HG02642 (cell line): ENCODE results near the gene EGFL7.

Experiments
- ATAC-seq: cut with Tn5 transposase; IDR thresholded peaks from one replicate; pipeline ENCODE4 v1.9.1; 2021; ENCODE audit warnings: mild to moderate bottlenecking; ENCODE audit not compliant: unreplicated experiment, poor library complexity

The EGFL7 gene

DNA sequence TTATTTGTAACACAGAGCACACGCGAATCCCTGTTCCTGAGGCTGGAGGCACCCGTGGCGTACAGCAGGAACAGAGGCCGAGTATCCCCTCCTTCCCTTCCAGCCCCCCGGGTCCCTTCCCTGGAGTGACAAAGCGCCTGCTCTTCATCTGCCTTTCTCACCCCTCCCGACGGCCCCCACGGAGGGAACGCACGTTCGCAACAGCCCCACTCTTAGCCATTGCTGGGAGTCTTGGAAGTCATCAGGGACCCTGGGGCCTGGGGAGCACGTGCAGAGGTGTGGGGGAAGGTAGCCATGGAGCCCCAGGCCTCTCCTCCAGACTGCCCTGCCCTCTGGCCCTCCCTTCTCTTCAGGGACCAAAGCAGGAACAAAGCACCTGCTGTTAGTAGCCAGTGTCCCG is 22.1 kb downstream of the EGFL7 start:
- no peak for ATAC-seq

DNA sequence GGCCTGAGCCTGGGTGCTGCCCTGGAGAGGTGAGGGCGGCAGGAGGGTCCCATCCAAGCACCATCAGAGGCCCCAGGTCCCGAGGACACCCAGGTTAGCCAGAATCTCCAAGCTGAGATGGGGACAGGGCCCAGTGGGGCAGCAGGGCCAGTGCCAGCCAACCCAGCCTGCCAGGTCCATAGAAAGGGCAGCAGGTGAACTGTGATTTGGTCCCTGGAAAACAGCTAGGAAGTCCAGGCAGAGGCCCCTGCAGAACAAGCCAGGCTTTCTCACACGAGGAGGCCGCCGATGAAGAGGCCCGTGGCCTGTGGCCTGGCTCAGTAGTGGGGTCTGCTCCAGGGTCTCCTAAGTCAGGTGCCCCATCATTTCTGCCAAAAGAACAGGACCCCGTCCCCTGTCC is 22.5 kb downstream of the EGFL7 start:
- no peak for ATAC-seq

DNA sequence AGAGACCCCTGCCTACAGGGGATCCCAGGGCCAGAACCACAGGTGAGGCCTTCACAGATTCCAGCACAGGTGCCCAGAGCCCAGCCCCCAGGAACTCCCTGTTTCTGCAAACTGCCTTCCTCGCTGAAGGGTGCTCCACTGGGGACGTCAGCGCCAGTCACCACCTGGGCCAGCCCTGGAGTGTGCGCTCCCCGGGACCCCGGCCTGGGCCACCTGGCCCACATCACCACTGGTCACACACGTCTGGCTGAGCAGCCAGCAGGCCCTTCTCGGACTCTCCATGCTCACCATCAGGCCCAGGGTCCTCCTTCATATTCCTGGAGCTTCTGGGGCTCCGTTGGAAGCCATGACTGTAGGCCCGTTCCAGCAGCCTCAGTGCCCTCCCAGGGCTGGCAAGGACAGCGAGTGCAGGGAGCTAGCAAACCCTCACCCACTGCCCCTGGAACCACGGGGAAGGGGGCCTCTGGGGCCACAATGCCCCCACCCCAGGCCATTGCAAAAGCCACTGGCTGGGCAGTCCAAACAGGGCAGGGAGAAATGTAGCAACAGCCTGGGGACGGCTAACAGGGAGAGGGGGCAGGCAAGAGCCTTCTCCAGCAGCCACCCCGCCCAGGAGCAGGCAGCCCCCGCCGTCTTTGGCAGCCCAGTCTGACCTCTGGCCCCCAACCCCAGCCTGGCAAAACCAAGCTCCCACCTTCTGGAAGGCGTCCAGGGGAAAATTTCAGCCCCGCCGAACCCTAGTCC is 23.2 kb downstream of the EGFL7 start:
- ATAC-seq = no peak

DNA sequence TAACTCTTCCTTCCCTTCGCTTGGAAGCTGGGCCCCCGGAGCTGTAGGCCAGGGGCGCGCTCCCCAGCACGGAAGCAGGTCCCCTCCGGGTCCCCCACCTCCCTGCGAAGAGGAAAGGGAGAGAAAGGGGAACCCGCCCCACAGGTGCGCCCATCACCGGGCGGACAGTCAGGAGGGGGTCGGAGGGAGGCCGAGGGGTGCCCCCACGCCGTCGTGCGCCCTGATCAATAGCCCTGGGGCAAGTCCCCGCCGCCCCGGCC is 23.7 kb downstream of the EGFL7 start:
- ATAC-seq = peak; percentile 6

DNA sequence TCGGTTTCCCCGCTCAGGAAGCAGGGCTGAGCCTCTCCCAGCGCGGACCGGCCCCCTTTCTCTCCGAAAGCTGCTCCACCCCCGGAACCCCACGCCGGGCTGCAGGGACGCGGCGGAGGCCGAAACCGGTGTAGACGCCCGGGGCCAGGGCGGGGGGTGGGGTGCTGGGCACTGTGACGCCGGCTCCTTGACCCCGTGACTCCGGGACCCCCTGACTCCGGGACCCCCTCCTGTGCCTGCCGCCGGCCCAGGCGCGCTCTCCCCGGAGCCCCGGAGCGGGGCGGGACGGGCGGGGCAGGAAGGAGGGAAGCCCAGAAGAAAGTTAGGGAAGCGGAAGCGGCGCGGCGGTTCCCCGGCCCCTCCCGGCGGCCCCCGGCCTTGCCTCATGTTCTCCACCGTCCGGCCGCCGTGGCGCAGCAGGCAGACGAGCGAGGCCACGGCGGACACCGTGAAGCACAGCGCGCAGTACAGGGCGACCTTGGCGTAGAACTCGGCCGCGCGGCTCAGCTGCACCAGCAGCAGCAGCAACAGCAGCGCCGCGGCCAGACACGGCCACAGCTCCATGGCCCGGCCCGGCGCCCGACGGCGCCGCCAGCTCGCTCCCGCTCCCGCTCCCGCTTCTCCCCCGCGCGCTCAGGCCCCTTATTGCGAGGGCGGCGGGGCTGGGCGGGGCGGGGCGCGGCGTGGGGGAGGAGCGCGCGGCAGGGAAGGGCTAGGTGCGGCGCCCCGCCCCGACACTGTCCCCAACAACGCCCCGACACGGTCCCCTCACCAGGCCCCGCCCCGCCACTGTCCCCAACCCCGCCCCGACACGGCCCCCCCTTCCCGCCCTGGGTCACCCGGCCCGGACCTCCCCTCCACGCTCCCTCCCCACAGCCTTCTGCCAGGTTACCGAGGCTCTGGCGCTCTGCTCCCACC is 24.3 kb downstream of the EGFL7 start, which contains the start of gene AGPAT2:
Gene AGPAT2 (minus strand): TSS at position 664 of the 918 bp plus-strand sequence. CDS start 100 bp downstream, at position 564.
- ATAC-seq = peak; percentile 67

DNA sequence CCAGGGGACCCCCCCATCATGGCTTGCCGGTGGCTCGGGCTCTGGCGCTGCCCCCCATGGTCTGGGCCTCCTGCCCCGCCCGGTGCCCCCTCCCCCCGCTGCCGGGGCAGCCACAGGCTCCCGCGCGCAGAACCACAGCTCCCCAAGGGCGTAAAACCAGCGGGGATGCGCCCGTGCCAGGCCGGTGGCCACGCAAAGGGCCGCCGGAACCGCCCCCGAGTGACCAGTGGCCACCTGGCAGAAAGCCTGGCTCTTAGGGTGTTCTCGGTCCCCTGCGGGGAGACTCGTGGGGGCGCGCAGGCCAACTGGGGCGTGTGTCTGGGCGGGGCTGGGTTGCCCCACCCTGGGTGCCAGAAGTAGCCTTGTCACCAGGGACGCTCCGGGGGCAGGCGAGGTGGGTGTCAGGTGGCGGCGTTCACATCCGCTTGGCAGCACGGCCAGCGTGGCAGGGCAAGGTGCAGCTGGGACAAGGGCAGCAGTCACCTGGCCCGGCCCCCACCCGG is 25.1 kb downstream of the EGFL7 start:
- ATAC-seq = peak; percentile 2

DNA sequence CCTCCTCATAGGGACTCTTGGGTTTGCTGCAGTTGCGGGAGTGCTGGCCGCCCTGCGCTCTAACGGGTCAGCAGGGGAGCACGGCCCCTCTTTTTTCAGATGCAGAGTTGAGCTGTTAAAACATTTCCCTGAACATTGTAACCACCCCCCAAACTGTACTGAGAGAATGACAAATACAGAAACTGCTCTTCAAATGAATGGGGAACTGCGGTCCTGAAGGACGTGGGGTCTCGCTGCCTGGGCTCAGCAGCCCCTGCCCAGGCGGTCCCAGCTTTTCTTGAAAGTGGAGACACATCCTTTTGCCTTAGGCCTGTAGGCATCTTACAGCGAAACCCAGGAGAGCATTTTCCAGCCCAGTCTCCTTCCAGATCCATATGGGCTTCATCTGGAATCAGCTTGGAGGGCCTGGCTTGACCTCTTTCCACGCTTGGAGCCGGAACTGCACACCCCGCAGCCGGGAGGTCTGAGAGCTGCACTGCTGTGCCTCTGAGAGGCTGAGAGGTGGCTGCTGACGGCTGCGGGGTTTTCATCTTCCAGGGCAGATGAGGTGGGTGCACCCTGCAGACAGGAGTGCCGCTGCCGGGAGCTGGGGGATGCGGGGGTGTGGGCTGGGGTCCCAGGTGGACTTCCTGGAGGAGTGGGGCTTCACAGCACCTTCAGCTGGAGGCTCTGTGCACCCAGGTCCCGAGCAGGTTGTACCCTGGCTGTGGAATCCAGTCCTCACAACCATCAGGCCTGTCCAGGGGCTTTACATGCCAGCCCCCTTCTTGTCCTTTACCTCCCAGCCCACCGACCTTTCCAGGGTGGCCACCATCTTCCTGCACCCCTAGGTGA is 25.8 kb downstream of the EGFL7 start:
- no peak for ATAC-seq

DNA sequence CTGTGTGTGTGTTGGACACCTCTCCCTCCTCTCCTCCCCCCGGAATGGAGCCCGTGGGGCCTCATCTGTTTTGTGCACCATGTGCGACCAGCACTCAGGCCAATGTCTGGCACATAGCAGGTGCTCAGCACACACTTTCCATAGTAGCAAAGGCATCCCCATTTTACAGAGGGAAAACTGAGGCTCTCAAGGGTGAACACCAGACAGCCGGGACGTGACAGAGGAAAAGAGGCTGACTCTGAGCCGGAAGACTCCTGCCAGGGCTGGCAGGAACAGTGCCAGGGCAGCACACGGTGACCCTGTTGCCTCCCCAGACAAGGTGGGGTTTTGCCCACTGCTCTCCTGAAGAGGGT is 26.4 kb downstream of the EGFL7 start:
- ATAC-seq = no peak

DNA sequence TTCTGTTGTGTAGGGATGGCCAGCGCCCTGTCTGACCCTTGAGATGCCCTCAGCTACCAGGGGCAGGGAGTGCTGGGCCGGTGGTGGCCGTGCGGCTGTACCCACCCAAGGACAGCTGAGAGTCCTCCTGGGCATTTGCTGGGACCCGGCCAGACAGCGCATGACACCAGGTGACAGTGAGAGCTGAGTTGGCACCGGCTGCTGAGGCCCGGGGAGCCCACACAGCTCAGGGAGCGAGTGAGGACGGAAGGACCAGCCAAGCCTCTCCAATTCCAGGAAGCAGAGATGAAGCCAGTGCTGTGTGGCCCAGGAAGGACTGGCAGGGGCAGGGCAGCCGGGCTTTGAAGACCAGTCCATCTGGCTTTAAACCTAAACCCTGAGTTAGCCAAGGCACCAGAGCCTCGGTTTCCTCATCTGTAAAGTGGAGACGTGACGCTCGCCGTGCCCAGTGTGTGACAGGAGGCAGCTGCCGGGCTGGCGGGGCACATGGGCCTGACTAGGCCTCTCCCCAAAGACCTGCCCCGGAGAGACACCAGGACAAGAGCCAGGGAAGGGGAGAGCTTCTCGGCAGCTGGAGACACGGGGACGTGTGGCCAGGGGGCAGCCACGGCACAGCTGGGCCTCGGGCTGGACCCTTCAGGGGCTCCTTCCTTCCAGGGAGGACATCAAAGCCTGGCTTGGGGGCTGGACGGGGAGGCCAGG is 27.5 kb downstream of the EGFL7 start:
- no peak for ATAC-seq

DNA sequence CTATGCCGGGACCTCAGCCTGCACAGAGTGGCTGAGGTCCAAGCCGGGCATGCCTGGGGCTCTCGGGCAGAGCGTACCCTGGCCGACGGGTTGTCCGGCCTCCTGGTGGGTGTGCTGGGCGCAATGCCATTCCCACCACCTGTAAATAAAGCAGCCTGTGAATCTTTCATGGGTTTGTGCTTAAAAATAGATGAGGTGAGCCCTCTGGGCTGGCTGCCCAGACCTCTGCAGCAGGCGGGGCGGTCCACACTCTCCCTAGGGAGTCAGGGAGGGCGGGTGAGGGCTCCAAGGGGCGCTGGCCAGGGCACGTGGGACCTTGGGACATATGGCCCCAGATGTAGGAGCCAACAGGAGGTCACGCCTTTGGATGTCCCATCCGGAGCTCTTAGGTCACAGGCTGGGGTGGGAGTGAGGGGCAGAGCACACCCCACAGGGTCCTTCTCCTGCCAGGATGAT is 28.1 kb downstream of the EGFL7 start:
- ATAC-seq = no peak

DNA sequence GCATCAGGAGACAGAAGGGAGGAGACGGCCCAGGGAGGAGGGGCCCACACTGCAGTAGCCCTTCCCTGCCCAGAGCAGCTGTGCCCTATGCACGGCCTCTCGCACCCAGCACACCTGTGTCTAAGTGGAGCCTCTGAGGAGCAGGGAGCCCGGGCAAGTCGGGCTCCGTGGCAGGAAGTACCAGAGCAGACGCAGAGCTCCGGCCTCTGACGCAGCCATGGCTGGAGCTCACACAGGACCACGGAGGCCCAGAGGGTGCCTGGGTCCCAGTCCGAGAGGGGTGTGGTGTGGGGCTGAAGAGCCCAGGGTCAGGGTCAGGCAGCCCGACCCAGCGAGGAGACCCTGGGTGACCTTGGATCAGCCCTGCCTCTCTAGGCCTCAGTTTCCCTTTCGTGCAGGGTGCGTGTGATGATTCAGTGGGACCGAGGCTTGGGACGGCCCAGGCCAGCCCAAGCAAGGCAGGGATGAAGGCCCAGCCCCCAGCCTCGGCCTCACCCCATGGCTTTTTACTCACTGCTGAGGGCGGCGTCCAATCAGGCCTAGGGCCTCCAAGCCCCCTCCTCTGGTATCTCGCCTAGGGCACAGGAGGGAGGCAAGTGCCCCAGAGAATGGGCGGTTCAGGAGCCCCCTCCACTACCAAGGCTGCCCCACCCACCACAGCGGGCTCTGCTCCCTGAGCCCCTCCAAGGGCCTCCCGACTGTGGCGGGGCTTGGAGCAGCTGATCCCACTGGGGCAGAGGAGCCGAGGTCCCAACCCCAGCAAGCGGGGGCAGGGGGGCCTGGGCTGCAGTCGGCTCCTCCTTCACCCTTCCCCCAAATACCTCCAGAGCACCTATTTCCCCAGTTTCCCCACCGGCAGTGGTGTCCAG is 28.8 kb downstream of the EGFL7 start:
- ATAC-seq = no peak

DNA sequence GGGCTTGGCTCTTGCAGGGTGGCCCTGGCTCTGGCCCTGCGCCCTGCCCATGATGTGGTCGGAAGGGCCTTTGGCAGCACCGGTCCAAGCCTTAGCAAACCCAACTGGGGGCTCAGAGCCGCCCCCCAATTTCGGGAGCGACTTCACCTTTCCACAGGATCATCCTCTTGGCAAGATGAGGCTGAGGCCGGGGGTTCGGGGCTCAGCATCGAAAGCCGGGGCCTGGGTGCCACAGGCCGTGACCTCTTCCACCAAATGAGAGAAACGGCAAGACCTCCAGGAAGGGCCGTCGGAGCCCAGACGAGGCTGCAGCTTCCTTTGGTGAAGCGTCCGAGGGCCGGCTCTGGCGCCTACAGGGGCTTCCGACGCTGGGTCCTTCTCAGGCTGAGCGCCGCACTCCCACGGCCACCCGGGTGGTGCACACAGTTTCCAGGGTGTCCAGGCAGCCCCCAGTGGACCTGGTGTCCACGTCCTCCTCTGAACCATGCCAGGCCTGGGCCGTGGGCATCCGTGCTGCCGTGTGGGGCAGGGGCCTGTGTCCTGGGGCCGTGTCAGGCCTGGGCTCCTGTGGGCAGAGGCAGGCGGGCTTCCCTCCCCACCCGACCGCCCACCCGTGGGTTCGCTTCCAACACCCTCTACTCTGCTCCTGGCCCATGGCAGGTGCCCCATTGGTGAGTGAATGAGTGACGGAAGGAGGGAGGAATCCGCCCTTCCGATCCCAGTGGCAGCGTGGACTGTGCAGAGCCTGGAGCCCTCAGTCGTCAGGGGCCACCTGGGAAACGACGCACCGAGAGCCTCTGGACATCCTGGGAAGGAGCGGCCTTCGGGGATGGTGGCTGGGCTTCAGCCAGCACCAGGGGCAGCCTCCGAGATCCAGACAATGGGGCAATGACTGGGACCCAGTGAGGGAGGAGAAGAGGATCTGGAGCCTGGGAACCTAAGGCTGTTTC is 29.7 kb downstream of the EGFL7 start:
- no peak for ATAC-seq

DNA sequence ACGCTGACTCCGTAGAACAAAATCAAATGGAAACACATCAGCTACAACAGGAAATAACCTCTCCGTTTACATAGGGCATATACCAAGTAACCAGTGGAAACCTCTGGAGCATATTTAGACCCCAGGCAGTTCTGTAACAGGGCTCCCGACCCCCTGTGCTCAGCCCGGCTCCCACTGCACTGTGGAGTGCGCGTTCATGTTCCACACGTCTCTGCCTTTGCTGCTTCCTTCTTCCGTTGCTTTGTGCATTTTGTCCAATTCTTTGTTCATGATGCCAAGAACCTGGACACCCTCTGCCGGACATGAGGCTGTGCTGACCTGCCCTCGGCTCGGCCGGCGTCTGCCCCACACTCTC is 30.4 kb downstream of the EGFL7 start:
- no peak for ATAC-seq

DNA sequence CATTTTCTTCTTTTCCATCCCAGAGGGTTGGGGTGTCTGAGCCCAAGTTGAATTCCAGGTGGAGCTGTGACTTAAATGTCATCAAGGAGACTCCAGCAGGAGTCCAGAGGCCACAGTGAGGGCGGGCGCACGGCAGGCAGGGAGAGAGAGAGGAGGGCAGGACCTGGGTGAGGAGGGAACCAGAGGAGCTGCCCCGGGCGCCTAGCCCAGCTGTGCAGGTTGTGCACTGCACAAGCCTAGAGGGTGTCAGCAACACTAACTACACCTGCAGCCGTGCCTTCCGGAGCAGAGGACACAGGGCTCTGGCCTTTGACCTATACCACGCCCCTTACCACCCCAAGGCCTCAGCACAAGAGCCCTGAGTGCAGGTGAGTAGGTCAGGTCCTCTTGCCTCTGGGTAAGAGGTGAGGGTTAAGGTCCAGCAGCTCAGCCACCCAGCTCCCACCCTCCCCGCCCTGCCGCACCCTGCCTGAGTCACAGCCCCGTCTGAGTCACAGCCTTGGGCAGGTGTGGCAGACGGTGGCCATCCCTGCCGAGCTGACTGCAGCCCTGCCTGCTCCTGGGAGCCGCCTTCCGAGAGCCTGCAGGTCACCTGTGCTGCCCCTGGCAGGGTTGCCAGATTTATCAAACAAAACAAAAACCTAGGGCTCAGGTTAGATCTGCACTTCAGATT is 30.9 kb downstream of the EGFL7 start:
- ATAC-seq = no peak

DNA sequence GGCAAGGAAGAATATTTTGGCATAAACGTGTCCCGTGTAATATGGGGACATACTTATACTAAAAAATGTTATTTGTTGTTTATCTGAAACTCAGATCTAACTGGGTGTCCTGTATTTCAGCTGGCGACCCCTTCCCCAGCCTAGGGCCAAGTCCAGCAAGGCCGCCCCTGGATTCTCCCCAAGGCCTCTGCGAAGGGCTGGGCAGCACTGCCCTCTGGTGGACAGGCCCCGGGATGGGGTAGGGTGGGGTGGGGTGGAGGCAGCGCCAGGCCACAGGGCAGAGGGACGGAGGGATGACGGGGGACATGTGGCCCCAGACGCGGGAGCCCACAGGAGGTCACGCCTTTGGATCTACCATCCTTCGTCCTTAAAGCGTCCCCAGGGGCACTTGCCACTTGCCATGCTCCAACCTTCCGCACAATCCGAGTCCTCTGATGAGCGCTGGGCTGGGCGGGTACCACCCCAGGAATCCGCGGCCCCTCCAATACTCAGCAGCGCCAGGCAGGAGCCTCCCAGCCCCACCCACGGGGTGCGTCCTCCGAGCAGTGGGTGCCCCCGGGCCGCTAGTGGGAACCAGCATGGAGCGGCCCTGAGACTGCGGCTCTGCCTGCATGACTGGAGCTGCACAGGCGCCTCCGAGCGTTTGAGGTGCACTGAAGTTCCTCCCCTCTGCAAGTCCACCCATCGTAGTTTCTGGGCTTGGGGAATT is 31.6 kb downstream of the EGFL7 start:
- ATAC-seq = no peak

DNA sequence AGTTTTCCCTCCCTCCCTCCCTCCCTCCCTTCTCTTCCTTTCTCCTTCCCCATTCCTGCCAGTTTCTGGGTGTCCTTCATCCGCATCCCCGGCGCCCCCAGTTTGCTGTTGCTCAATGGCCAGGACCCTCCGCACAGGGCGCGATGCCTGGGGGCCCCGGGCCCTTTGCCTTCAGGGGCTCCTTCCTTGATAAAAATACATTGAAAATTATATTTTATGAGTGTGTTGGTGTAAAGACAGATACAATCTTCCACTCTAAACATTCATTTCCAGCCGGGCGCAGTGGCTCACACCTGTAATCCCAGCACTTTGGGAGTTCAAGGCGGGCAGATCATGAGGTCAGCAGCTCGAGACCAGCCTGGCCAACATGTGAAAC is 32.1 kb downstream of the EGFL7 start:
- no peak for ATAC-seq

DNA sequence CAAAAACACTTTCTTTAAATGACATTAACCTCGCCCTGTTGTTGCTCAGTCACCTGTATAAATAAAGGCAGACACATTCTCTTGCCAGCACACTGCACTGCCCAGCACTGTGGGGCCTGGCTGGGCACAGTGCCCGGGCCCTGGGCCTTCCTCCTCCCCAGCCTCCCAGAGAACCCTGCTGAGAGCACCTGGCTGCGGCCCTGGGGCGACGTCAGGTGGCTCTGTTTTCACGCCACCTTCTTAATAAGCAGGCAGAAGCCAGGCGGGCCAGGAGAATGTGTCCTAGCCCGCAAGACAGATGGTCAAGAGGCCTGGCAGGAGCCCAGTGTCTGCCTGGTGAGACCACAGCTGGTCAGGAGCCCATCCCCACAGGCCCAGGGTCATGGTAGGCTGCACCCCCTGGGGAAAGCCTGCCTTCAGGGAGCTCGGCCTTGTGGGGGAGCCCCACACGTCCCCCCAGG is 32.7 kb downstream of the EGFL7 start:
- ATAC-seq = no peak
